AG09309 (cell line): ENCODE data around the gene TBC1D30.

Experiments
- DNase-seq: peaks from one replicate; pipeline ENCODE4 v3.0.0-alpha.2; 2010; ENCODE audit warnings: low read depth
- H3K4me3 ChIP-seq: 2 replicates; pipeline ENCODE4 v1.5.1; 2011; ENCODE audit warnings: mild to moderate bottlenecking, low read depth, low read length, moderate library complexity; ENCODE audit not compliant: control insufficient read depth
- TF ChIP-seq, protein P1 (sequence below): IDR thresholded peaks from 2 replicates; pipeline ENCODE4 v1.5.1; 2011; ENCODE audit warnings: mild to moderate bottlenecking, low read depth, low read length, inconsistent platforms; ENCODE audit not compliant: insufficient read depth, control insufficient read depth; ENCODE audit errors: missing control alignments

TBC1D30 gene

DNA sequence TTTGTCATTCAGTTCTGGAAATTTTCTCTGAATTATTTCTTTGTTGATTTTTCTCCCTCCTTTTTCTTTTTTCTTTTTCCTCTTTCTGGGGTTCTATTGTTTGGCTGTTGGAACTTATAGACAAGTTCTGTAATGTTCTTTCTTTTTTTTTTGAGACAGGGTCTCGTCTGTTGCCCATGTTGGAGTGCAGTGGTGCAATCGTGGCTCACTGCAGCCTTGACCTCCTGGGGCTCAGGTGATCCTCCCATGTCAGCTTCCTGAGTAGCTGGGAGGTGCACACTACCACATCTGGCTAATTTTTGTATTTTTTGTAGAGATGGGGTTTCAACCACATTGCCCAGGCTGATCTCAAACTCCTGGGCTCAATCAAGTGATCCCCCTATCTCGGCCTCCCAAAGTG lies 30.1 kb upstream of the TBC1D30 start:
- TF ChIP-seq, protein P1, sequence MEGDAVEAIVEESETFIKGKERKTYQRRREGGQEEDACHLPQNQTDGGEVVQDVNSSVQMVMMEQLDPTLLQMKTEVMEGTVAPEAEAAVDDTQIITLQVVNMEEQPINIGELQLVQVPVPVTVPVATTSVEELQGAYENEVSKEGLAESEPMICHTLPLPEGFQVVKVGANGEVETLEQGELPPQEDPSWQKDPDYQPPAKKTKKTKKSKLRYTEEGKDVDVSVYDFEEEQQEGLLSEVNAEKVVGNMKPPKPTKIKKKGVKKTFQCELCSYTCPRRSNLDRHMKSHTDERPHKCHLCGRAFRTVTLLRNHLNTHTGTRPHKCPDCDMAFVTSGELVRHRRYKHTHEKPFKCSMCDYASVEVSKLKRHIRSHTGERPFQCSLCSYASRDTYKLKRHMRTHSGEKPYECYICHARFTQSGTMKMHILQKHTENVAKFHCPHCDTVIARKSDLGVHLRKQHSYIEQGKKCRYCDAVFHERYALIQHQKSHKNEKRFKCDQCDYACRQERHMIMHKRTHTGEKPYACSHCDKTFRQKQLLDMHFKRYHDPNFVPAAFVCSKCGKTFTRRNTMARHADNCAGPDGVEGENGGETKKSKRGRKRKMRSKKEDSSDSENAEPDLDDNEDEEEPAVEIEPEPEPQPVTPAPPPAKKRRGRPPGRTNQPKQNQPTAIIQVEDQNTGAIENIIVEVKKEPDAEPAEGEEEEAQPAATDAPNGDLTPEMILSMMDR = no peak
- H3K4me3 ChIP-seq = no peak overlapping the region
- no peak for DNase-seq

DNA sequence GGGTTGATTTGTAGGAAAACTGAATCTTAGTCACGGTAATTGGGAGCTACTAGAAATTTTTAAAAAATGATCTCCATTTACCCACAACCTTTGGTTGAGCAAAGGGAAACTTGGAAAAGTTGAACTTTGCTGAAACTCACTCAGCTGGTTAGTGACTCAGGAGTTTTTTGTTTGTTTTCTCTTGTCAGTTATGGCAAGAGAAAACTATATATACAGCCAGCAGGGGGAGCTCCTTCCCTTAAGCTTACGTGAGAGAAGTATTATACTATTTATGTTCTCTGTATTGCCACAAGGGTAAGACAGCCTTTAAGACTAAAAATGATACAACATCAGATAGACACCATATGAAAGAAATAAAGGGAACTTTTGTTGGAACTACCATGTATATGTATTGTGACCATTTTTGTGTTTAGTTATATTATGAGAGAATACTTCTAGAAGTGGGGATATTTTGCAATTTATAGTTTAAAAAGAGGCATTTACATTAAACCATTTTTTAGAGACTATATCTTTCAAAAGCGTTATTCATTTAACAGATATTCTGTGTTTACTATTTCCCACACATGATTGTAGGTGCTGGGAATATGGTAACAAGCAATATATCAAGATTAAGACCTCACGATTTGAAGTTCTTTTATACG lies 28.1 kb upstream of the TBC1D30 start:
- TF ChIP-seq, protein P1 = peak; percentile 77
- peak; percentile 81 for DNase-seq
- no peak overlapping the region for H3K4me3 ChIP-seq

DNA sequence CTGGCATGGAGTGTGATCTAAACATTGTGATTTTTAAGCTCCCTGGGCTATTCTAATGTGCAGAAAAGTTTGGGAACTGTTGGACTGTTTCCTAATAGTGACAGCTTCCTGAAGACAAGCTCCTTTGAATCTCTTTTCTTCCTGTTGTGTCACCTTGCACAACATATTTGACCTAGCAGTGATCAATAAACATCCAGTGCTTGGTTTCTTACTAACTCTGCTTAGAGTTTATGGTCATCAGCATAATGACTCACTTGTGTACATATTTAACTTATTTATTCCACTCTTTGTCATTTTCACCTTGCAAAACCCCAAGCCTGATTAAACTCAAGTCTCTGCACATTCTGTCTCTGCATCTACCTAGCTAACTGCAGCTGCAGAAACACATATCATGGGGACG lies 27.3 kb upstream of the TBC1D30 start:
- H3K4me3 ChIP-seq = no peak overlapping the region
- no peak for DNase-seq
- TF ChIP-seq, protein P1 = no peak

DNA sequence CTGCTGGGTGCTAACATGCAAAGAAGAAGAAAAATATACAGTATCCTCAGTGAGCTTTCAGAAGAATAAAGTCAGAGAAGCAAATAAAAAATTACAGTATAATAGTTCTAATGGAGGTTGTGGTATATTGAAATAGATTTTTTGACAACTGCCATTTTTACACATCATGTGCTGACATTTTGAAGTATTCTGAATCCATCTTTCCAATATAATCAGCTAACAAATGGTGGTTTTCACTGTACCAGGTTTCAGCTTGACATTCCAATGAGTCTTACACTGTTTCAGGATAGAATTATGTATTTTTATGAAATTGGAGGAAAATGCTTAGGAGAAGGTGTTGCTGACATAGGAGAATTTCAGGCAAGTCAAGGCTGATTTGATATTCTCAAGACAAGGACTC lies 26.3 kb upstream of the TBC1D30 start:
- no peak overlapping the region for H3K4me3 ChIP-seq
- no peak for DNase-seq
- TF ChIP-seq, protein P1 = no peak

DNA sequence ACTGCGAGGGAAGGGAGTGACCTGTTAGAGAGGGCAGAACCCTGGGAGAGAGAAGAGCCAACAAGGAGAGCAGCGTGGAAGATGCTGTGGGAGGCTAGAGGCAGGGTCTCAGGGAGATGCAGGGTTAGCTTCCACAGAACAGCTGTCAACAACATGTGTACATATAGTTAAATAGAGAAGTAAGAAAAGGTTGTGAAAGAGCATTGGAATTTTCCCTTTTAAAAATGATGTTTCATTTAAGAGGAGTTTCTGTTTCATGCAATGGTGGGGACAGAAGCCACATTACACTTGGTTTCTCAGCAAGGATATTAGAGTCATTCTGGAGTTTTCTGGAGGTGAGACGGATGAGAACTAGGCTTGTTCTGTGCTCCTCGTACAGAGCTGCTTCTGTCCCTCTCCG lies 23.8 kb upstream of the TBC1D30 start:
- no peak for DNase-seq
- H3K4me3 ChIP-seq = no peak overlapping the region
- TF ChIP-seq, protein P1 = no peak

DNA sequence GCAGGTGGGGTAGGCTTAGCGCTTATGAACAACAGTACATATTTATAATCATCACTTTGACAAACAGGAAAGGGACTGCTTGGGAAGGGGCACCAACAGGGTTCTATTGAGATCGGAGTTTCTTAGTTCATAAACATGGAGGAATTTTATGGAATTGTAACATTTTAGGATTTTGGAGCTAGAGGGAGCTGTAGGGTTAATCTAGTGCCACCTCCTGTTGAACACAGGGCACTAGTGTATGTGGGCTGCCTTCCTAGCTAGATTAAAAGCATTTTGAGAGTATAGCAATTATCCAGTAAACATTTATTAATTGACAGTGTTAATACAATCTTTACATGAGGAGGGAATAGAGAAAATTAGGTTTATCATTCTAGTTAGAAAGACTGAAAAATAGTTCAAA lies 23.1 kb upstream of the TBC1D30 start:
- TF ChIP-seq, protein P1 = peak; percentile 36
- no peak overlapping the region for H3K4me3 ChIP-seq
- no peak for DNase-seq
